Omental fat pad (tissue), 4 donors: ENCODE data around the gene HAAO. TPM values are rescaled to one million over a fixed set of nuclear protein-coding genes. Genes with fewer than 3 reads are reported as not detected.

ENCODE experiments used
- ATAC-seq: fragments of 150-250 bp; one replicate; pipeline ENCODE4 v1.9.1; 2016; ENCODE audit warnings: mild to moderate bottlenecking, moderate library complexity; ENCODE audit not compliant: low FRiP score
- DNase-seq: peaks from one replicate; pipeline ENCODE4 v3.0.0-alpha.2; 2019; ENCODE audit warnings: low spot score
- total RNA-seq, 4 donors: library from RNA; depleted of rRNA; stranded (reverse); fragments of >200 nt; gene quantifications; one replicate each; pipeline ENCODE4 v1.1.0, GENCODE V29; 2016
- TF ChIP-seq, protein P1 (sequence below), 3 donors: fragments of 450-650 bp; IDR thresholded peaks; one replicate each; pipeline ENCODE4 v1.5.1; 2016 to 2017; ENCODE audit warnings: antibody characterized with exemption in 3 of 3, mild to moderate bottlenecking in 3 of 3, moderate library complexity in 2 of 3

HAAO gene
- total RNA-seq, 4 donors from 2014 or later = 3.0 to 7.2 (median 3.9) TPM

DNA sequence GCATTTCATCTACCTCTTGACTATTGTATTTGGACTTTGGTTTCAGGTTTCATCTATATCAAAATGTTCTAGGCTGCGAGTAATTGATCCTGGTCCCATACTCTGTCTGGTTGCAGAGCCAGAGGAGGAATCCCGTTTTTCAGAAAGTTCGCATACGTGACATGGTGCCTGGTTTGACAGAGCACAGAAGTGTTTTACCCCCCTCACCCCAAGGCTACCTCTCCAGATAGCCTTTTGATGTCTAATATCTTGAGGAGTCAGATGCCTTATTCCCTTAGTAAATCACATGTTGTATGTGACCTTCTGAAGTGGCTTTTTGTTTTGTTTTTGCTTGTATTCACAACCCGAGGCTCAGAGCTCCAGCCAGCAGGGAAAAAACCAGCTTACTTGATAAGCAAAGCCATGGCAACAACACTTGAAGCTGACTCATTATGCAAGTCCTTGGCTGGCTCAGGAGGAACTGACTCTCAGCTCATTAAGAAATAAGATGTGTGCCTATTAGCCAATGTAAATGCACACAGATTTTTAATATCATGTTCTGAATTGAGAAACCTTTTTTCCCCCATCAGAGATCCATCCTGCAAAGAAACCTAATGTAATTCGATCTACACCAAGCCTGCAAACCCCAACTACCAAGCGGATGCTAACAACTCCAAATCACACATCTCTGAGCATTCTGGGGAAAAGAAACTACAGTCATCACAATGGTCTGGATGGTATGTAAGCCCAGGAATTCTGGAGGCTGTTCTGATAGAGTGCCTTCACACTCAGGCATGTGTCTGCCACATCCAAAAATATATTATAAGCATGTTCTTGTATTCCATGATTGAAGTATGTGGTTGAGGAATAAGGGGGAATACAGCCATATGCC, 69.8 kb downstream of the HAAO start:
- peak; percentile 95 for ATAC-seq
- DNase-seq = peak; percentile 26
- TF ChIP-seq, protein P1, sequence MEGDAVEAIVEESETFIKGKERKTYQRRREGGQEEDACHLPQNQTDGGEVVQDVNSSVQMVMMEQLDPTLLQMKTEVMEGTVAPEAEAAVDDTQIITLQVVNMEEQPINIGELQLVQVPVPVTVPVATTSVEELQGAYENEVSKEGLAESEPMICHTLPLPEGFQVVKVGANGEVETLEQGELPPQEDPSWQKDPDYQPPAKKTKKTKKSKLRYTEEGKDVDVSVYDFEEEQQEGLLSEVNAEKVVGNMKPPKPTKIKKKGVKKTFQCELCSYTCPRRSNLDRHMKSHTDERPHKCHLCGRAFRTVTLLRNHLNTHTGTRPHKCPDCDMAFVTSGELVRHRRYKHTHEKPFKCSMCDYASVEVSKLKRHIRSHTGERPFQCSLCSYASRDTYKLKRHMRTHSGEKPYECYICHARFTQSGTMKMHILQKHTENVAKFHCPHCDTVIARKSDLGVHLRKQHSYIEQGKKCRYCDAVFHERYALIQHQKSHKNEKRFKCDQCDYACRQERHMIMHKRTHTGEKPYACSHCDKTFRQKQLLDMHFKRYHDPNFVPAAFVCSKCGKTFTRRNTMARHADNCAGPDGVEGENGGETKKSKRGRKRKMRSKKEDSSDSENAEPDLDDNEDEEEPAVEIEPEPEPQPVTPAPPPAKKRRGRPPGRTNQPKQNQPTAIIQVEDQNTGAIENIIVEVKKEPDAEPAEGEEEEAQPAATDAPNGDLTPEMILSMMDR (IDR thresholded peaks at IDR 0.05) = no peak

DNA sequence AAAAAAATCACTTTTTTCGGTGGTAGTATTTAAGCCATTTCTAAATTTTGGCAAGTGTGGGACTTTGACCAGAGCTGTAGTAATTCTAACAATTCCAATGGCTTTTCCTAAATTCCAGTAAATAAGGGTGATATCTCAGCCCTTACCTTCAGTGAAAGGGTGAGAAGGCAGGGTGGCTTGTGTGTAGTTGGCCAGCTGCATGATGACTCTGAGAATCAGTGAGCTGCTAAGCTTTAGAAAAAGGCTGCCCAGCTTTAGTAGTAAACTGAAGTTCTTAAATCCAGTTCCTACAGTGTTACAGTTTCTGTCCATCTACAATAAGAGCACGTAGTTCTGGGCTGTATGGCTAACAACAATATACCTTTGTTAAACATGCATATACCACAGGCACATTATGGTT, 70.5 kb downstream of the HAAO start:
- DNase-seq (no peak), ATAC-seq (peak; percentile 18)
- TF ChIP-seq, protein P1 (IDR thresholded peaks at IDR 0.05) = no peak

Other genes with a start within 250 kb of the HAAO start
- 10 to 100 TPM; 10.8 to 36.6 (median 25.2) TPM for gene MTA3, start 224.0 kb downstream of the HAAO start, total RNA-seq
- gene OXER1, start 28.4 kb downstream of the HAAO start, total RNA-seq = under 1 TPM in 3 of 4 donors, not detected in 1; 0.44 to 0.96 (median 0.65) TPM